DND-41 (cell line): ENCODE results near the gene IL2RG.

ENCODE experiments used
- CTCF ChIP-seq: IDR thresholded peaks from 2 replicates; pipeline ENCODE4 v1.5.1; 2012; ENCODE audit warnings: borderline replicate concordance, low read length, moderate library complexity, mild to moderate bottlenecking; ENCODE audit not compliant: poor library complexity, severe bottlenecking; ENCODE audit errors: extremely low read depth
- EZH2 ChIP-seq: IDR thresholded peaks from 3 replicates; pipeline ENCODE4 v1.6.1; 2012; ENCODE audit warnings: borderline replicate concordance, low read depth, mild to moderate bottlenecking, moderate library complexity, low read length, inconsistent platforms; ENCODE audit not compliant: severe bottlenecking

DNA sequence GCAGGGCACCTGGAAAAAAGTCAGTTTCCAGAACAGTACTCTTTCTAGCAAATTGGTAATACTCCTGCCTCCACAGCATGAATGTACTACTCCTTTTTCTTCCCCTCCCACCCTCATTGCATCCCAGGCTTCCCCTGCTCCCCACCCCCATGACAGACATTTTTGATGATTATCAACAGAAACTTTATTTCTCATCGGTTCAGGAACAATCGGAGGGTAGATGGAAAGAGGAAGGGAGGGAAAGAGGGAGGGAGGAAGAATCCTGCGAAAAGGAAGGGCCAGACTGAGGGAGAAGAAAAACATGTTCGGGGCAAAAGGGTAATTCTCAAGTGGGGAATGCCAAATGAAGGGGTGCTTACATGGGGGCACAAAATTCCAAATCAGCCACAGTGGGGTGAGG lies 4.1 kb downstream of the IL2RG start:
- TF ChIP-seq EZH2 (no peak), CTCF (no peak)
